Measurements from ENCODE around the gene GLT6D1. TPM values are rescaled to one million over a fixed set of nuclear protein-coding genes. Genes with fewer than 3 reads are reported as not detected.

The GLT6D1 gene
- total RNA-seq, 1 donor from 2014 or later, result not detected

DNA sequence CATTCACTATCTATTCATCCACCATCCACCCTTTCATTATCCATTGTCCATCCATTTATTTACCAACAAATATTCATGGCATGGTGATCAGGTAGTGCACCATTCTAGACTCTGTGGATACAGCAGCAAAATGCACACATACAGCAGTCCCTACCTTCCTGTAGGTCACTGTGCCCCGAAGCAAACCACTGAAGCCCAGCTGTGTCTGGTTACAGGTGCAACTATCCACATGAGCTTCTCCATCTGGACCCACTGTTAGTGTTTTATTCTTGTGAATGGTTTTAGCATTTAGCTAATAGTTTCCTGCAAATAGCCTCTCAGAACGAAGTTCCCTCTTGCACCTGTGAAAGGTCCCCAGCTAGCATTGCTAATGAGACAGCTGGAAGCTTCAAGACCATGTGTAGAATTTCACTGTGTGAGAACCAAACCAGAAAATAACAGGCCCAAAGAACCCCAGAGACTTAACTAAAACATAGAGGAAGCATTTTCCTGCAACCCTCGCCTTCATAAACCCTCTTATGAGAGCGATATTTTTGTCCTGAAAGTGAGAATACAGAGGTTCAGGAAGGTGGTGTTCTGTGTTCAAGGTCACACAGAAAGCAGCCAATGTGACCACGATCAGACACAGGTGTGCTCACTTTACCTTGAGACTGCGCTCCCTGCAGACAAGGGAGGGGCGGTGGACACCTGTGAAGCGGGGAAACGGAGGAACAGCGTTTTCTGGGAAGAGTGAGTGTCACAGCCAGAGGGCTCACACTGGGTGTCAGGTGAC lies 59.3 kb downstream of the GLT6D1 start:
- Mint-ChIP-seq H3K4me1 (ENCODE audit: low read depth, unreplicated experiment) (no peaks in the 10 kb centered on the region), H3K4me3 (ENCODE audit: unreplicated experiment) (no peak overlapping the region), H3K27ac (ENCODE audit: unreplicated experiment) (no peak overlapping the region), H3K9me3 (ENCODE audit: unreplicated experiment) (peaks cover 9% of the 10 kb centered on the region), H3K27me3 (ENCODE audit: low read depth, unreplicated experiment) (peaks cover 33% of the 10 kb centered on the region), H3K36me3 (ENCODE audit: low read depth, unreplicated experiment) (no peaks in the 10 kb centered on the region)
- TF ChIP-seq, protein P1, sequence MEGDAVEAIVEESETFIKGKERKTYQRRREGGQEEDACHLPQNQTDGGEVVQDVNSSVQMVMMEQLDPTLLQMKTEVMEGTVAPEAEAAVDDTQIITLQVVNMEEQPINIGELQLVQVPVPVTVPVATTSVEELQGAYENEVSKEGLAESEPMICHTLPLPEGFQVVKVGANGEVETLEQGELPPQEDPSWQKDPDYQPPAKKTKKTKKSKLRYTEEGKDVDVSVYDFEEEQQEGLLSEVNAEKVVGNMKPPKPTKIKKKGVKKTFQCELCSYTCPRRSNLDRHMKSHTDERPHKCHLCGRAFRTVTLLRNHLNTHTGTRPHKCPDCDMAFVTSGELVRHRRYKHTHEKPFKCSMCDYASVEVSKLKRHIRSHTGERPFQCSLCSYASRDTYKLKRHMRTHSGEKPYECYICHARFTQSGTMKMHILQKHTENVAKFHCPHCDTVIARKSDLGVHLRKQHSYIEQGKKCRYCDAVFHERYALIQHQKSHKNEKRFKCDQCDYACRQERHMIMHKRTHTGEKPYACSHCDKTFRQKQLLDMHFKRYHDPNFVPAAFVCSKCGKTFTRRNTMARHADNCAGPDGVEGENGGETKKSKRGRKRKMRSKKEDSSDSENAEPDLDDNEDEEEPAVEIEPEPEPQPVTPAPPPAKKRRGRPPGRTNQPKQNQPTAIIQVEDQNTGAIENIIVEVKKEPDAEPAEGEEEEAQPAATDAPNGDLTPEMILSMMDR (IDR thresholded peaks at IDR 0.05; ENCODE audit: insufficient read depth, low read depth, low read length), result no peak
- no peak for TF ChIP-seq EZH2 (IDR thresholded peaks at IDR 0.05; ENCODE audit: insufficient read depth, low read length)
- no peaks in the 10 kb centered on the region for H3K36me3 ChIP-seq (ENCODE audit: insufficient read depth, low read length)
- H3K9me3 ChIP-seq (ENCODE audit: insufficient read depth, low read depth, low read length), result peaks cover 6% of the 10 kb centered on the region
- FAIRE-seq (no peak), DNase-seq (ENCODE audit: low read depth) (no peak)
- H3K27ac ChIP-seq (ENCODE audit: low read depth, low read length), result no peak overlapping the region
- no peak overlapping the region for H3K9ac ChIP-seq (ENCODE audit: low read length)
- H3K4me2 ChIP-seq (ENCODE audit: low read length), result no peak overlapping the region
- H4K20me1 ChIP-seq (ENCODE audit: insufficient read depth, low read length), result no peaks in the 10 kb centered on the region
- no peaks in the 10 kb centered on the region for H3K79me2 ChIP-seq (ENCODE audit: insufficient read depth, low read length)
- no peaks in the 10 kb centered on the region for H3K4me1 ChIP-seq (ENCODE audit: insufficient read depth, low read length)
- no peaks in the 10 kb centered on the region for H3K27me3 ChIP-seq (ENCODE audit: insufficient read depth, low read length)
- H3K4me3 ChIP-seq (ENCODE audit: insufficient read depth, low read depth, low read length), result no peak overlapping the region
- H2AFZ ChIP-seq (ENCODE audit: low read depth, low read length), result no peak overlapping the region

DNA sequence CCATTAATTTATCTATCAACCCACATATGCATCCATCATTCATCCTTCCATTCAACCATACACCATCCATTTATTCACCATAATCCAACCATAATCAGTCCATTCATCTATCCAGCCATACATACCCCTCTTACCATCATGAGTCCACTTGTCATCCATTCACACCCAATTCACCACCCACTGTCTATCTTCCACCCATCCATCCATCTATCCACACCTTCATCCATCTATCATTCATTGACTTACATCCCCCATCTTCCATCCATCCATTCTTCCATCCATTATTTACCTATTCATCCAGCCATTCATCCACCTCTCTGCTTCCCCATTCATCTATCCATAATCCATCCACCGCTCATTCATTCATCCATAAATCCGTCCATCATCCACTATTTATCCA lies 60.0 kb downstream of the GLT6D1 start:
- Histone ChIP-seq H3K9me3 (ENCODE audit: insufficient read depth, low read depth, low read length) (peaks cover 6% of the 10 kb centered on the region), H4K20me1 (ENCODE audit: insufficient read depth, low read length) (no peaks in the 10 kb centered on the region), H3K27ac (ENCODE audit: low read depth, low read length) (no peak overlapping the region), H3K4me1 (ENCODE audit: insufficient read depth, low read length) (no peaks in the 10 kb centered on the region), H3K4me2 (ENCODE audit: low read length) (no peak overlapping the region), H3K9ac (ENCODE audit: low read length) (no peak overlapping the region), H3K79me2 (ENCODE audit: insufficient read depth, low read length) (no peaks in the 10 kb centered on the region), H3K36me3 (ENCODE audit: insufficient read depth, low read length) (no peaks in the 10 kb centered on the region), H3K27me3 (ENCODE audit: insufficient read depth, low read length) (no peaks in the 10 kb centered on the region), H3K4me3 (ENCODE audit: insufficient read depth, low read depth, low read length) (no peak overlapping the region), H2AFZ (ENCODE audit: low read depth, low read length) (no peak overlapping the region)
- Mint-ChIP-seq H3K36me3 (ENCODE audit: low read depth, unreplicated experiment) (no peaks in the 10 kb centered on the region), H3K27me3 (ENCODE audit: low read depth, unreplicated experiment) (peaks cover 35% of the 10 kb centered on the region), H3K9me3 (ENCODE audit: unreplicated experiment) (peaks cover 9% of the 10 kb centered on the region), H3K4me1 (ENCODE audit: low read depth, unreplicated experiment) (no peaks in the 10 kb centered on the region), H3K4me3 (ENCODE audit: unreplicated experiment) (no peak overlapping the region), H3K27ac (ENCODE audit: unreplicated experiment) (no peak overlapping the region)
- FAIRE-seq, result no peak
- DNase-seq (ENCODE audit: low read depth), result no peak
- TF ChIP-seq, protein P1 (IDR thresholded peaks at IDR 0.05; ENCODE audit: insufficient read depth, low read depth, low read length), result no peak
- no peak for TF ChIP-seq EZH2 (IDR thresholded peaks at IDR 0.05; ENCODE audit: insufficient read depth, low read length)

DNA sequence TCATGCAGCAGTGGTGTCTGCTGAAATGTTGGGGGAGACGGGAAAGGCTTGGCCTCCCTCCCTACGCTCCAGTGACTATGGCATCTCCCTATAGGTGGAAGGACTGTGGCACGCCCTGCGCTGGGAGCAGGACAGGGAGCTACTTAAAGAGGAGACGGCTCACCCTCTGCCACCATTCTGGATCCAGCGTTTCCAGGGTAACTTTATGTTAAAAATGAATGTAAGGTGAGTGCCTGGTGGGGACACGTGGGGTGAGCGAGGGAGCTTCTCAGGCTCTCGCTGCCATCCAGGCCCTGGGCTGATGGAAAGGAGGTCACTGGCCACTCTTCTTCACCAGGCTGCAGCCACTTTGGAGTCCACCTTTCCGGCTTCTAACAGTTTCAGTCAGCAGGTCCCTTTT lies 62.1 kb downstream of the GLT6D1 start:
- no peaks in the 10 kb centered on the region for H3K36me3 ChIP-seq (ENCODE audit: insufficient read depth, low read length)
- H3K36me3 Mint-ChIP-seq (ENCODE audit: low read depth, unreplicated experiment), result no peaks in the 10 kb centered on the region
- H3K9me3 ChIP-seq (ENCODE audit: insufficient read depth, low read depth, low read length), result peaks cover 6% of the 10 kb centered on the region
- H3K79me2 ChIP-seq (ENCODE audit: insufficient read depth, low read length), result no peaks in the 10 kb centered on the region
- no peak for DNase-seq (ENCODE audit: low read depth)
- H3K4me1 Mint-ChIP-seq (ENCODE audit: low read depth, unreplicated experiment), result no peaks in the 10 kb centered on the region
- H3K4me3 Mint-ChIP-seq (ENCODE audit: unreplicated experiment), result no peak overlapping the region
- no peak for FAIRE-seq
- H4K20me1 ChIP-seq (ENCODE audit: insufficient read depth, low read length), result no peaks in the 10 kb centered on the region
- no peak overlapping the region for H3K27ac Mint-ChIP-seq (ENCODE audit: unreplicated experiment)
- TF ChIP-seq, protein P1 (IDR thresholded peaks at IDR 0.05; ENCODE audit: insufficient read depth, low read depth, low read length), result no peak
- no peak for TF ChIP-seq EZH2 (IDR thresholded peaks at IDR 0.05; ENCODE audit: insufficient read depth, low read length)
- H3K27me3 ChIP-seq (ENCODE audit: insufficient read depth, low read length), result no peaks in the 10 kb centered on the region
- H3K27me3 Mint-ChIP-seq (ENCODE audit: low read depth, unreplicated experiment), result peaks cover 23% of the 10 kb centered on the region
- peaks cover 7% of the 10 kb centered on the region for H3K9me3 Mint-ChIP-seq (ENCODE audit: unreplicated experiment)
- H3K4me2 ChIP-seq (ENCODE audit: low read length), result no peak overlapping the region
- H3K4me3 ChIP-seq (ENCODE audit: insufficient read depth, low read depth, low read length), result no peak overlapping the region
- no peak overlapping the region for H3K27ac ChIP-seq (ENCODE audit: low read depth, low read length)
- H3K9ac ChIP-seq (ENCODE audit: low read length), result no peak overlapping the region
- no peak overlapping the region for H2AFZ ChIP-seq (ENCODE audit: low read depth, low read length)
- no peaks in the 10 kb centered on the region for H3K4me1 ChIP-seq (ENCODE audit: insufficient read depth, low read length)

All from astrocyte (in vitro differentiated cells and primary cell).